ENCODE measurements around the gene CERS6. TPM values are rescaled to one million over a fixed set of nuclear protein-coding genes. Genes with fewer than 3 reads are reported as not detected.

Gene CERS6
- total RNA-seq, 2 donors from 2014 or later = 13.7 to 15.8 TPM

DNA sequence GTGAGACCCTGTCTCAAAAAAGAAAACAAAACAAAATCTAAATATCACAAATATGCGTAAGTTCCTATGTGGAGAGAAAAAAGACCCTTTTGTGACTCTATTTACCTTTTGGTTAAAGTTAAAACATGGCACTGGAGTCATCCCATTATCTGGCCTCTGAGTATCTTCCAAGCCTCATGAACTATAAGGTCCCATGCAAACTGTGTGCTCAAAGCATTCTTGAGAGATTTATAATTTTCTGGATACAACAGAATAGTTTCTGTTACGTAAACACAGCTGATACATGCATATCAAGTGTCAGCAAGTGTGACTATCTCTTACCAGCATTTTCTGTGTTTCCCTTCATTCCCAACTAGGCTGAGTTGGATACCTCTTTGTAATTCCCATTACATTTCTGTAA lies 337.5 kb downstream of the CERS6 start:
- Histone ChIP-seq H3K27me3 (replicated peaks; ENCODE audit: insufficient read depth) (no peaks in the 10 kb centered on the region), H3K27ac (no peak overlapping the region), H3K4me3 (no peak overlapping the region), H3K4me1 (ENCODE audit: control insufficient read depth in 1 of 2, low read depth in 2 of 2) (no peaks in the 10 kb centered on the region), H3K36me3 (no peaks in the 10 kb centered on the region), H3K9me3 (no peaks in the 10 kb centered on the region)
- ATAC-seq (ENCODE audit: insufficient number of reproducible peaks, low FRiP score, low read depth) (no peak), DNase-seq (ENCODE audit: low spot score) (no peak)
- TF ChIP-seq CTCF (IDR thresholded peaks at IDR 0.05) = no peak

DNA sequence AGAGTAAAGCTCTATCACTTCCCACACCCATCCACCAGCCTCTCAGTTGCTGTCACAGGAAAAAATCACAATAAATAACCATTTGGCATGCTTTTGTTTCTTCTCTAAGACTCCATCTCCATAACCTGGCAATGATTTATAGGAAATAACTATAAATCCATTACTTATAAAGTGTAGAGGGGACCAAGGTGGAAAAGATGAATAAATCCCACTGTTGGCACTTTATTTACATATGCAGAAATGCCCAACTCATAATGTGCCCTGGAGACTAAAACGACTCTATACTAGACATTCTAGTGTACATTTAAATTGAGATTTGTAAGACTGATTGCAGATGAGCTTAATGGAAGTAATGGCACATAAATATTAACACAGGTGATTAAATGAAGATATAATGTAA lies 338.9 kb downstream of the CERS6 start:
- H3K4me3 ChIP-seq = no peak overlapping the region
- no peak for ATAC-seq (ENCODE audit: insufficient number of reproducible peaks, low FRiP score, low read depth)
- TF ChIP-seq CTCF (IDR thresholded peaks at IDR 0.05) = no peak
- no peaks in the 10 kb centered on the region for H3K4me1 ChIP-seq (ENCODE audit: control insufficient read depth in 1 of 2, low read depth in 2 of 2)
- no peaks in the 10 kb centered on the region for H3K36me3 ChIP-seq
- H3K27me3 ChIP-seq (replicated peaks; ENCODE audit: insufficient read depth) = no peaks in the 10 kb centered on the region
- no peaks in the 10 kb centered on the region for H3K9me3 ChIP-seq
- no peak overlapping the region for H3K27ac ChIP-seq
- DNase-seq (ENCODE audit: low spot score) = no peak

GRCh38 chr2:168796090-168796577 lies 340.1 kb downstream of the CERS6 start:
- no peaks in the 10 kb centered on the region for H3K9me3 ChIP-seq

GRCh38 chr2:168796583-168797285 lies 340.7 kb downstream of the CERS6 start:
- no peak overlapping the region for H3K4me3 ChIP-seq
- no peaks in the 10 kb centered on the region for H3K27me3 ChIP-seq (replicated peaks; ENCODE audit: insufficient read depth)
- ATAC-seq (ENCODE audit: insufficient number of reproducible peaks, low FRiP score, low read depth) (no peak), DNase-seq (ENCODE audit: low spot score) (no peak)
- no peak overlapping the region for H3K27ac ChIP-seq
- no peaks in the 10 kb centered on the region for H3K9me3 ChIP-seq
- H3K4me1 ChIP-seq (ENCODE audit: control insufficient read depth in 1 of 2, low read depth in 2 of 2) = no peaks in the 10 kb centered on the region
- H3K36me3 ChIP-seq = no peaks in the 10 kb centered on the region
- no peak for TF ChIP-seq CTCF (IDR thresholded peaks at IDR 0.05)

More at GRCh38 chr2:168796090-168796577, 340.1 kb downstream of the CERS6 start:
- Histone ChIP-seq H3K36me3 (no peaks in the 10 kb centered on the region), H3K27ac (no peak overlapping the region), H3K27me3 (replicated peaks; ENCODE audit: insufficient read depth) (no peaks in the 10 kb centered on the region), H3K4me3 (no peak overlapping the region), H3K4me1 (ENCODE audit: control insufficient read depth in 1 of 2, low read depth in 2 of 2) (no peaks in the 10 kb centered on the region)
- DNase-seq (ENCODE audit: low spot score) = no peak
- no peak for ATAC-seq (ENCODE audit: insufficient number of reproducible peaks, low FRiP score, low read depth)
- TF ChIP-seq CTCF (IDR thresholded peaks at IDR 0.05) = no peak

GRCh38 chr2:168797286-168797655 lies 341.2 kb downstream of the CERS6 start:
- H3K36me3 ChIP-seq = no peaks in the 10 kb centered on the region
- no peak overlapping the region for H3K27ac ChIP-seq
- no peaks in the 10 kb centered on the region for H3K9me3 ChIP-seq
- ATAC-seq (ENCODE audit: insufficient number of reproducible peaks, low FRiP score, low read depth) (no peak), DNase-seq (ENCODE audit: low spot score) (no peak)
- H3K4me1 ChIP-seq (ENCODE audit: control insufficient read depth in 1 of 2, low read depth in 2 of 2) = no peaks in the 10 kb centered on the region
- H3K4me3 ChIP-seq = no peak overlapping the region
- no peak for TF ChIP-seq CTCF (IDR thresholded peaks at IDR 0.05)
- H3K27me3 ChIP-seq (replicated peaks; ENCODE audit: insufficient read depth) = no peaks in the 10 kb centered on the region
